Stimulated activated effector memory CD8-positive, alpha-beta T cell treated with anti-CD3 and anti-CD28 coated beads, Interleukin-12 subunit alpha, Interleukin-12 subunit beta, amount 100 ng/mL, for 72 hours (primary cell): Measurements from ENCODE around the gene THSD7A.

Source experiments
- ATAC-seq: fragments of 150-1000 bp; cut with Tn5 transposase; 2 replicates; pipeline ENCODE4 v1.10.0; 2021
- DNase-seq, 2 donors: peaks; one replicate each; pipeline ENCODE4 v3.0.0; 2021 to 2022; ENCODE audit warnings: low spot score in 2 of 2
- H3K27ac Mint-ChIP-seq: one replicate; pipeline ENCODE4 v1.8.0; 2022; ENCODE audit warnings: mild to moderate bottlenecking, mixed read lengths
- H3K36me3 Mint-ChIP-seq: one replicate; pipeline ENCODE4 v1.8.0; 2022; ENCODE audit warnings: mild to moderate bottlenecking, mixed read lengths
- H3K4me1 Mint-ChIP-seq: one replicate; pipeline ENCODE4 v1.8.0; 2022; ENCODE audit warnings: mixed read lengths
- H3K4me3 Mint-ChIP-seq: one replicate; pipeline ENCODE4 v1.8.0; 2022; ENCODE audit warnings: mild to moderate bottlenecking, mixed read lengths
- H3K9me3 Mint-ChIP-seq: one replicate; pipeline ENCODE4 v1.8.0; 2022; ENCODE audit warnings: mixed read lengths

Gene THSD7A

GRCh38 chr7:11713352-11713751 lies 118.6 kb downstream of the THSD7A start:
- peaks cover 7% of the 10 kb centered on the region for H3K9me3 Mint-ChIP-seq
- H3K27ac Mint-ChIP-seq = no peak overlapping the region
- no peak for ATAC-seq
- no peak for DNase-seq
- no peak overlapping the region for H3K4me3 Mint-ChIP-seq
- no peaks in the 10 kb centered on the region for H3K36me3 Mint-ChIP-seq
- no peaks in the 10 kb centered on the region for H3K4me1 Mint-ChIP-seq

GRCh38 chr7:11710377-11710776 lies 121.6 kb downstream of the THSD7A start:
- no peaks in the 10 kb centered on the region for H3K4me1 Mint-ChIP-seq
- ATAC-seq (no peak), DNase-seq (no peak)
- H3K36me3 Mint-ChIP-seq = no peaks in the 10 kb centered on the region
- H3K4me3 Mint-ChIP-seq = no peak overlapping the region
- no peaks in the 10 kb centered on the region for H3K9me3 Mint-ChIP-seq
- H3K27ac Mint-ChIP-seq = no peak overlapping the region

- Mint-ChIP-seq H3K27ac (no peak overlapping the region), H3K9me3 (no peaks in the 10 kb centered on the region), H3K4me1 (no peaks in the 10 kb centered on the region), H3K4me3 (no peak overlapping the region), H3K36me3 (no peaks in the 10 kb centered on the region)
- DNase-seq (no peak), ATAC-seq (no peak)
Measured at GRCh38 chr7:11709196-11709595, 122.8 kb downstream of the THSD7A start.

- Mint-ChIP-seq H3K4me1 (no peaks in the 10 kb centered on the region), H3K36me3 (no peaks in the 10 kb centered on the region), H3K9me3 (no peaks in the 10 kb centered on the region), H3K4me3 (no peak overlapping the region), H3K27ac (no peak overlapping the region)
- ATAC-seq (no peak), DNase-seq (no peak)
Measured at GRCh38 chr7:11707606-11708193, 124.3 kb downstream of the THSD7A start.

GRCh38 chr7:11706666-11707605 lies 125.1 kb downstream of the THSD7A start:
- DNase-seq (no peak), ATAC-seq (no peak)
- Mint-ChIP-seq H3K4me3 (no peak overlapping the region), H3K36me3 (no peaks in the 10 kb centered on the region), H3K27ac (no peak overlapping the region), H3K9me3 (no peaks in the 10 kb centered on the region), H3K4me1 (no peaks in the 10 kb centered on the region)

GRCh38 chr7:11703829-11704228 lies 128.2 kb downstream of the THSD7A start:
- Mint-ChIP-seq H3K9me3 (peaks cover 3% of the 10 kb centered on the region), H3K4me3 (no peak overlapping the region), H3K4me1 (no peaks in the 10 kb centered on the region), H3K36me3 (no peaks in the 10 kb centered on the region), H3K27ac (no peak overlapping the region)
- DNase-seq = no peak
- no peak for ATAC-seq

- H3K4me1 Mint-ChIP-seq = no peaks in the 10 kb centered on the region
- H3K36me3 Mint-ChIP-seq = no peaks in the 10 kb centered on the region
- no peak overlapping the region for H3K27ac Mint-ChIP-seq
- DNase-seq (no peak), ATAC-seq (no peak)
- no peak overlapping the region for H3K4me3 Mint-ChIP-seq
- peaks cover 3% of the 10 kb centered on the region for H3K9me3 Mint-ChIP-seq
Measured at GRCh38 chr7:11702938-11703337, 129.1 kb downstream of the THSD7A start.

- no peak for ATAC-seq
- Mint-ChIP-seq H3K4me1 (no peaks in the 10 kb centered on the region), H3K36me3 (no peaks in the 10 kb centered on the region), H3K9me3 (peaks cover 3% of the 10 kb centered on the region), H3K4me3 (no peak overlapping the region), H3K27ac (no peak overlapping the region)
- no peak for DNase-seq
Measured at GRCh38 chr7:11701829-11702560, 130.0 kb downstream of the THSD7A start.

- Mint-ChIP-seq H3K4me3 (no peak overlapping the region), H3K9me3 (peaks cover 3% of the 10 kb centered on the region), H3K4me1 (no peaks in the 10 kb centered on the region), H3K36me3 (no peaks in the 10 kb centered on the region), H3K27ac (no peak overlapping the region)
- DNase-seq (no peak), ATAC-seq (no peak)
Measured at GRCh38 chr7:11699666-11700065, 132.3 kb downstream of the THSD7A start.

- no peak for DNase-seq
Measured at GRCh38 chr7:11698384-11698871, 133.6 kb downstream of the THSD7A start.

GRCh38 chr7:11690395-11690794 lies 141.6 kb downstream of the THSD7A start:
- Mint-ChIP-seq H3K36me3 (no peaks in the 10 kb centered on the region), H3K27ac (no peak overlapping the region), H3K9me3 (peaks cover 6% of the 10 kb centered on the region), H3K4me3 (no peak overlapping the region), H3K4me1 (no peaks in the 10 kb centered on the region)
- DNase-seq (no peak), ATAC-seq (no peak)

More at GRCh38 chr7:11698384-11698871, 133.6 kb downstream of the THSD7A start:
- H3K9me3 Mint-ChIP-seq = peaks cover 3% of the 10 kb centered on the region
- no peaks in the 10 kb centered on the region for H3K4me1 Mint-ChIP-seq
- no peak overlapping the region for H3K27ac Mint-ChIP-seq
- no peaks in the 10 kb centered on the region for H3K36me3 Mint-ChIP-seq
- no peak overlapping the region for H3K4me3 Mint-ChIP-seq
- no peak for ATAC-seq

- no peak for ATAC-seq
- Mint-ChIP-seq H3K4me3 (no peak overlapping the region), H3K4me1 (no peaks in the 10 kb centered on the region)
Measured at GRCh38 chr7:11689096-11689495, 142.9 kb downstream of the THSD7A start.

GRCh38 chr7:11681461-11681860 lies 150.5 kb downstream of the THSD7A start:
- Mint-ChIP-seq H3K9me3 (peaks cover 29% of the 10 kb centered on the region), H3K36me3 (no peaks in the 10 kb centered on the region)

More at GRCh38 chr7:11689096-11689495, 142.9 kb downstream of the THSD7A start:
- Mint-ChIP-seq H3K9me3 (peaks cover 10% of the 10 kb centered on the region), H3K27ac (no peak overlapping the region), H3K36me3 (no peaks in the 10 kb centered on the region)
- DNase-seq = no peak

GRCh38 chr7:11675163-11675562 lies 156.8 kb downstream of the THSD7A start:
- ATAC-seq = no peak
- Mint-ChIP-seq H3K4me1 (no peaks in the 10 kb centered on the region), H3K27ac (no peak overlapping the region), H3K36me3 (no peaks in the 10 kb centered on the region), H3K4me3 (no peak overlapping the region), H3K9me3 (peaks cover 14% of the 10 kb centered on the region)
- no peak for DNase-seq

More at GRCh38 chr7:11681461-11681860, 150.5 kb downstream of the THSD7A start:
- H3K27ac Mint-ChIP-seq = no peak overlapping the region
- no peak overlapping the region for H3K4me3 Mint-ChIP-seq
- H3K4me1 Mint-ChIP-seq = no peaks in the 10 kb centered on the region
- ATAC-seq (no peak), DNase-seq (no peak)

- ATAC-seq (no peak), DNase-seq (no peak)
- no peaks in the 10 kb centered on the region for H3K9me3 Mint-ChIP-seq
- no peak overlapping the region for H3K27ac Mint-ChIP-seq
- no peaks in the 10 kb centered on the region for H3K36me3 Mint-ChIP-seq
- no peaks in the 10 kb centered on the region for H3K4me1 Mint-ChIP-seq
- no peak overlapping the region for H3K4me3 Mint-ChIP-seq
Measured at GRCh38 chr7:11668727-11669126, 163.3 kb downstream of the THSD7A start.
